Duodenal mucosa (tissue), 2 donors: ENCODE results near the gene HEATR3.
A peak's percentile ranks its signal among the peaks of the same experiment; 100 is the strongest.

Experiments
- H3K27ac ChIP-seq: one replicate; pipeline ENCODE4 v1.7.0; 2013; ENCODE audit warnings: low read depth, low read length
- H3K27me3 ChIP-seq, 2 donors: one replicate each; pipeline ENCODE4 v1.7.0; 2013; ENCODE audit warnings: low read length in 2 of 2, control low read depth in 1 of 2; ENCODE audit not compliant: insufficient read depth in 2 of 2, control insufficient read depth in 1 of 2
- H3K36me3 ChIP-seq, 2 donors: one replicate each; pipeline ENCODE4 v1.7.0; 2013; ENCODE audit warnings: low read length in 2 of 2, control low read depth in 1 of 2; ENCODE audit not compliant: insufficient read depth in 2 of 2, control insufficient read depth in 1 of 2
- H3K4me1 ChIP-seq, 2 donors: one replicate each; pipeline ENCODE4 v1.7.0; 2013; ENCODE audit warnings: low read length in 2 of 2, control low read depth in 1 of 2; ENCODE audit not compliant: insufficient read depth in 2 of 2, control insufficient read depth in 1 of 2
- H3K4me3 ChIP-seq, 2 donors: one replicate each; pipeline ENCODE4 v1.7.0; 2013; ENCODE audit warnings: low read length in 2 of 2, low read depth in 1 of 2
- H3K9ac ChIP-seq, 2 donors: one replicate each; pipeline ENCODE4 v1.7.0; 2013; ENCODE audit warnings: low read length in 2 of 2, low read depth in 1 of 2
- H3K9me3 ChIP-seq, 2 donors: one replicate each; pipeline ENCODE4 v1.7.0; 2013; ENCODE audit warnings: low read length in 2 of 2, control low read depth in 1 of 2; ENCODE audit not compliant: control insufficient read depth in 1 of 2

Gene HEATR3

DNA sequence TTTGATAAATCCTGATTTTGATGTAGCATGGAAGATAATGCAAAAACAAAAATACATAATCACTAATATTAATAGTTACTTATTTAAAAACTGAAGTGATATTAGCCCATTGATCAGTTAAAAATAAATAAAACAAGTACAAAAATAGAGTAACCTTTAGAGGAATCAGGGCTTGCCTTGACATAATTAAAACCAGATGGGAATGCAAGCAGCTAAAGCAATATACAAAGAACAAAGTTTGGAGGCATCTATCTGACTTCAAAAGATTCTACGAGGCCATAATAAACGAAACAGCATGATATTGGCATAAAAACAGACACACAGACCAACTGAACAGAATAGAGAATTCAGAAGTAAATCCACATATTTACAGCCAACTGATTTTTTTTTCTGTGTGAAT lies 15.0 kb upstream of the HEATR3 start:
- H3K9me3 ChIP-seq: no peaks in the 10 kb centered on the region
- H3K27me3 ChIP-seq: no peaks in the 10 kb centered on the region
- no peaks in the 10 kb centered on the region for H3K4me1 ChIP-seq
- no peak overlapping the region for H3K27ac ChIP-seq
- H3K9ac ChIP-seq: no peak overlapping the region
- H3K36me3 ChIP-seq: no peaks in the 10 kb centered on the region
- no peak overlapping the region for H3K4me3 ChIP-seq

DNA sequence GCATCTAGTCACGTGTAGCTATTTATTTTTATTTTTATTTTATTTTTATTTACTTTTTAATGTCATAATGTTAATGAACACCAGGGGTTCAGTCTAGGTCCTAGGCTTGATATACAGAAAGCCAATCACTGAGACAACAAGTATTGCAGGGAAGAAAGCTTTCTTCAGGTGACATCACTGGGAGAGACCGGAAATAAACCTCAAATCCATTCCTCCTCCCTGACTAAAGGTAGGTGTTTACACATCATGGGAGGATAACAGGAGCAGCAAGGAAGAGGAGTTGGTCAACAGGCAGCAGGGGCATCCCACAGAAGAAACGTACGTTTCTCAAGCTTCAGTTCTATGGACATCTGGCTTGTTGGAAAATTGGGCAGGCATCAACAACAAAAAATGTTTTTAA lies 9.5 kb upstream of the HEATR3 start:
- H3K9me3 ChIP-seq: peaks cover 0 to 7% of the 10 kb centered on the region in 2 donors
- no peak overlapping the region for H3K9ac ChIP-seq
- no peak overlapping the region for H3K4me3 ChIP-seq
- no peaks in the 10 kb centered on the region for H3K27me3 ChIP-seq
- no peaks in the 10 kb centered on the region for H3K4me1 ChIP-seq
- no peak overlapping the region for H3K27ac ChIP-seq
- no peaks in the 10 kb centered on the region for H3K36me3 ChIP-seq

DNA sequence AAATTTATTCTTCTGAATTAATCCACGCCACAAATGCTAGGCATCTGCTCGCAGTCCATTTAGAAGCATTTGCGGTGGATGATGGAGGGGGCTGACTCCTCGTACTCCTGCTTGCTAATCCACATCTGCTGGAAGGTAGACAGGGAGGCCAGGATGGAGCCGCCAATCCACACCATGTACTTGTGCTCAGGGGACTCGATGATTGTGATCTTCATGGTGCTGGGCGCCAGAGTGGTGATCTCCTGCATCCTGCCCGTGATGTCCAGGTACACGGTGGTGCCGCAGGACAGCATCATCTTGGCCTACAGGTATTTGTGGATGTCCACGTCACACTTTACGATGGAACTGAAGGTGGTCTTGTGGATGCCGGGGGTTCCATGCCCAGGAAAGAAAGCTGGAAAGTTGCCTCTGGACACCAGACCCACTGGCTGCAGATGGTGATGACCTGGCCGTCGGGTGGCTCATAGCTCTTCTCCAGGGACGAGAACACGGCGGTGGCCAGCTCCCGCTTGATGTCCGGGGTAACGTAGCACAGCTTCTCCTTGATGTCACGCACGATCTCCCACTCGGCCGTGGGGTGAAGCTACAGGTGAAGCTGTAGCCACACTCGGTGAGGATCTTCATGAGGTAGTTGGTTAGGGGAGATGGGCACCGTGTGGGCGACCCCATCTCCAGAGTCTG lies 7.5 kb upstream of the HEATR3 start:
- H3K4me1 ChIP-seq: no peaks in the 10 kb centered on the region
- no peaks in the 10 kb centered on the region for H3K36me3 ChIP-seq
- H3K27ac ChIP-seq: no peak overlapping the region
- no peak overlapping the region for H3K9ac ChIP-seq
- H3K4me3 ChIP-seq: no peak overlapping the region
- peaks cover 0 to 7% of the 10 kb centered on the region in 2 donors for H3K9me3 ChIP-seq
- H3K27me3 ChIP-seq: no peaks in the 10 kb centered on the region

DNA sequence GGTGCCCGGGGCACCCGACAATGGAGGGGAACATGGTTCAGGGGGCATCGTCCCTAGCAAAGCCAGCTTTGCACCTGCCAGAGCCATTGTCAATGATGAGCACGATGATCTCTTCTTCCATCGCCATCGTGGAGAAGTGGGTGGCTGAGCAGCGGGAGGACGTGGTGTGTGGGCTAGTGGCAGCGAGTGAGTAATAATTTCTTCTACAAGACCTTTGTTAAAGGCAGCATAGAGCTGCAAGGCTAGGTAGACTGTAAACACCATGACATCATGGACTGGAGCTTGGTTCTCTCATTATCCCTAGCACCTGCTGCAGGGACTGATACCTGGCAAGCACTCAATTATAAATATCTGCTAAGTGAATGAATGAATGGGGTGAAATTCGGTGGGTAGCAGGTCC lies 6.7 kb upstream of the HEATR3 start:
- Histone ChIP-seq H3K9ac (no peak overlapping the region), H3K9me3 (peaks cover 0 to 7% of the 10 kb centered on the region in 2 donors), H3K27ac (no peak overlapping the region), H3K36me3 (no peaks in the 10 kb centered on the region), H3K27me3 (no peaks in the 10 kb centered on the region), H3K4me1 (no peaks in the 10 kb centered on the region), H3K4me3 (no peak overlapping the region)

DNA sequence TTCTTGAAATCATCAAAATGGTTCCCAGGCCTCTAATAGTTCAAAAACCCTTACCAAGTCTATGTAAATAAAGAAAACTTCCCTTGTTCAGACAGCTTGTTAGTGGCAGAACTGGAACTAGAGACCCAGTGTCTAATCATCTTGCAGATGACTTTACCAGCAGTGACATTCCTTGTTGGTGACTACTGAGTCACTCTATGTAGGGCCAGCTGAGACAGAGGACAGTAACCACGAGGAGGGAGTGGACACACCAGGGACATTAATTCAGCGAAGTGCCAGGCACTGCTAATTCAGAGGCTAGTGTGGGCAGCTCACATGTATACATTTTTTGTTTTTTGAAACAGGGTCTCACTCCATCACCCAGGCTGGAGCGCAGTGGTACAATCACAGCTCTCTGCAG lies 6.1 kb upstream of the HEATR3 start:
- Histone ChIP-seq H3K9ac (no peak overlapping the region), H3K4me1 (no peaks in the 10 kb centered on the region), H3K36me3 (no peaks in the 10 kb centered on the region), H3K9me3 (peaks cover 0 to 7% of the 10 kb centered on the region in 2 donors), H3K27ac (no peak overlapping the region), H3K4me3 (no peak overlapping the region), H3K27me3 (no peaks in the 10 kb centered on the region)

DNA sequence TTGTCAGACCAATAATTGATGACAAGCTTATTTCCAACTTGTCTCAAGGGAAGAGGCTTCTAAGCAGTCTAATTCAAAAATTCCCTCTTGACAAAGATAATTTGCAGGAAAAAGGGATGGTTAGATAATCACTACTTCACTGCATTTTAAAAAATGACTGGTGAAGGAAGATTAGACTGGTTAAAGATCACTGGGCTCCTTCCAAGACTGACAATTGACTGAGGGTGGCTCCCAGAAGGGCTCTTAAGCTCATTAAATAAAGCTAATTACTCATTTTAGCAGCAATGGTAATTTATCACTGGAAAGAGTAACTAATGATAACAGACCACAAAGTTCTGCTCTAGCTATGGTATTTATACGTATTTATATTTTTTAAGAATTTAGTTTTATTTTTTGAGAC lies 4.4 kb upstream of the HEATR3 start:
- no peak overlapping the region for H3K27ac ChIP-seq
- peaks cover 0 to 3% of the 10 kb centered on the region in 2 donors for H3K4me1 ChIP-seq
- no peaks in the 10 kb centered on the region for H3K27me3 ChIP-seq
- H3K4me3 ChIP-seq: no peak overlapping the region
- H3K9me3 ChIP-seq: peaks cover 0 to 5% of the 10 kb centered on the region in 2 donors
- no peaks in the 10 kb centered on the region for H3K36me3 ChIP-seq
- H3K9ac ChIP-seq: no peak overlapping the region

DNA sequence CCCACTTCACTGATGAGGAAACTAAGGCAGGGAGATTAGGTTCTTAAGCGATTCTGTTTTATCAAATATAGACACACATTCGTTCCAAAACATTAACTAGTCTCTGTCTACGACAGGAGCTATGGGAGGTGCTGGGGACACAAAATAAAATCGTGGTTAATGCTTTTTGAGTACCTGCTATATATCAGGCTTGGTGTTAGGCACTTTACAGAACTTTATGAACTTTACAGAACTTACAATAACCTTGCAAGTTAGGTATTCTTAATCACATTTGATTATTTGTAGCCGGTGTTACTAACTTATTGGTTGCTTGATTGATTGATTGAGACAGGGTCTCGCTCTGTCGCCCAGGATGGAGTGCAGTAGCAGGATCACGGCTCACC lies 538 bp upstream of the HEATR3 start:
- H3K9me3 ChIP-seq: no peaks in the 10 kb centered on the region
- peaks cover 0 to 8% of the 10 kb centered on the region in 2 donors for H3K36me3 ChIP-seq
- H3K27ac ChIP-seq: no peak overlapping the region
- no peak overlapping the region for H3K9ac ChIP-seq
- no peaks in the 10 kb centered on the region for H3K27me3 ChIP-seq
- peak overlapping the region; percentile 26 to 92 for H3K4me3 ChIP-seq
- H3K4me1 ChIP-seq: peaks cover 11 to 23% of the 10 kb centered on the region in 2 donors

DNA sequence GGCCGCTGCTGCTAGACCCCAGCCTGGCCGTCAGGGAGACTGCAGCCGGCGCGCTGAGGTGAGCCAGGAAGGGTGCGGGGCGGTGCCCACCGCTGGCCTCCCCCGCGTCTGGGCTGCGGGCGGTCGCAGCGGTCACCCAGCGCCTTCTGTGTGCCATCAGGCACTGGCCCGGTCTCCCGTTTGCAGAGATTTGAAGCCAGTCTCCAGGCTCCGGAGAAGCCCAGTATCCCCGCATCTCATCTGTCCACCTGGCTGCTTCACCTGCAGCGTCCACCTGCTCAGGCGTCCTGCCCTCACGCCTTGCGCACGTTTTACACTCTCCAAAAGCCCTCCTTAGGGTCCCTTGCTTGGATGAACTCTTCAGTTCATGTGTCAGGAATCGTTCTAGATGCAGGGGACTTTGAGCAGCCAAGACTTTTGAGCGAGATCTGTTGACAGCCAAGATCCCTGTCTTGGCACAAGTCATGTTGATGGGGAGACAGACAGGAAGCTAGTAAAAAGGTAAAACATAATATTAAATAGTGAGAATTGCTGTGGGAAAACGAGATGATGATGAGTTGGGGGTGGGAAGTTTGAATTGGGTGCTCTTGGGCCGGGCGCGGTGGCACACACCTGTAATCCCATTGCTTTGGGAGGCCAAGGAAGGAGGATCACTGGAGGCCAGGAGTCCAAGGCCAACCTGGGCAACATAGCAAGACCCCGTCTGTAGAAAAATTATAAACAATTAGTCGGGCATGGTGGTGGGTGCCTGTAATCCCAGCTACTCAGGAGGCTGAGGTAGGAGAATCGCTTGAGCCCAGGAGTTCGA lies 916 bp downstream of the HEATR3 start:
- Histone ChIP-seq H3K9me3 (no peaks in the 10 kb centered on the region), H3K4me1 (peaks cover 11 to 23% of the 10 kb centered on the region in 2 donors), H3K27ac (peak overlapping the region; percentile 90), H3K4me3 (peak overlapping the region; percentile 83 to 92), H3K27me3 (no peaks in the 10 kb centered on the region), H3K36me3 (peaks cover 0 to 15% of the 10 kb centered on the region in 2 donors), H3K9ac (peak overlapping the region; percentile 69 to 93)

DNA sequence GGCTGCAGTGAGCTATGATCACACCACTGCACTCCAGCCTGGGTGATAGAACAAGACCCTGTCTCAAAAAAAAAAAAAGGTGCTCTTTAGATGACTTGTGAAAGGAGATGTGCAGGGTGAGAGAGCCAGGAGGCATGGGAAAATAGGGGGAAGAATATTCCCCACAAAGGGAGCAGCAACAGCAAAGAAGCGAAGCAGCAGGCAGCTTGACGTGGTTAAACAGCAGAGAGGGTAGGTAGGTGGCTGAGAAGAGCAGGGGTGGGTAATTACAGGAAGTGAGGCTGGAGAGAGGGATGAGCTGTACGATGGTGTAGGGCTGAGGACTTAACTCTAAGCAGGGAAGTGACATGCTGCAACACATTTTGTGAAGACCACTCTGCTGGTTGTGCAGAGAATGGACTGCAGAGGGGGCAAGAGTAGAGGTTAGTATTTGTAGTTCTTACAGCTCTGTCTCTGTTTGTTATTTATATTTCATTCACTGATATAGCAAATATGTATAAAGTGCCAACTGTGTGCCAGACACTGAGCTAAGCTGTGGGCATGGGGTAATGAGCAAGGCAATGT lies 1.6 kb downstream of the HEATR3 start:
- Histone ChIP-seq H3K9ac (no peak overlapping the region), H3K4me1 (peaks cover 11 to 23% of the 10 kb centered on the region in 2 donors), H3K27me3 (no peaks in the 10 kb centered on the region), H3K9me3 (no peaks in the 10 kb centered on the region), H3K27ac (no peak overlapping the region), H3K4me3 (peak overlapping the region; percentile 6 to 23), H3K36me3 (peaks cover 0 to 15% of the 10 kb centered on the region in 2 donors)

DNA sequence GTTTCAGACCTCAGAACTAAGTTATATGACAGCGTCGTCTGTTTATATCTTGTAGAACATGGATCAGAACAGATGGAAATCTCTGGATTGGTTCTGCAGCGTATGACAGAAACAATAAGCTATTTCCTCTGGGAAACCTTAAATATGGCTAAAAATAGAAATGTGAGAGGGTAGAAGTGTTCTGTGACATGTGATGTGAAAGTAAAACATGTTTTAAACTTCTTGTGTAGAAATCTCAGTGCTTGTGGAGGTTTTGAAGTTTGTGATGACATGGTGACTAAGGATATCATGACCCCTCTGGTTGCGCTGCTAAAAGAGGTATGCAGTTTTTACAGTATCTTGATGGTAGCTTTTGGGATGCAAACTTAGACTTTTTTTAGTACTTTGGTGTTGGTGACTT lies 2.8 kb downstream of the HEATR3 start:
- Histone ChIP-seq H3K36me3 (peaks cover 0 to 15% of the 10 kb centered on the region in 2 donors), H3K4me1 (peaks cover 11 to 23% of the 10 kb centered on the region in 2 donors), H3K9me3 (no peaks in the 10 kb centered on the region), H3K9ac (no peak overlapping the region), H3K27ac (no peak overlapping the region), H3K27me3 (no peaks in the 10 kb centered on the region), H3K4me3 (no peak overlapping the region)
